Psoas muscle (tissue), 8 donors: Measurements from ENCODE around the gene CLPTM1L. TPM values are rescaled to one million over a fixed set of nuclear protein-coding genes. Genes with fewer than 3 reads are reported as not detected.

ENCODE experiments used
- ATAC-seq, 4 donors: fragments of 200-7000 bp; cut with Tn5 transposase; one replicate each; pipeline ENCODE4 v1.9.1; 2020; ENCODE audit warnings: moderate library complexity in 3 of 4, mild to moderate bottlenecking in 2 of 4
- DNase-seq, 2 donors: peaks; one replicate each; pipeline ENCODE4 v3.0.0-alpha.2; 2020
- H3K27ac ChIP-seq: fragments of 200-600 bp; one replicate; pipeline ENCODE4 v1.8.0; 2022
- H3K27me3 ChIP-seq, 3 donors: fragments of 200-600 bp in 1 of 3; one replicate each; pipeline versions ENCODE4 v1.6.1 to v1.8.0; 2013 to 2022; ENCODE audit warnings: low read length in 2 of 3, mild to moderate bottlenecking in 2 of 3, moderate library complexity in 1 of 3; ENCODE audit not compliant: insufficient read depth in 3 of 3
- H3K36me3 ChIP-seq, 2 donors: fragments of 200-600 bp in 1 of 2; one replicate each; pipeline versions ENCODE4 v1.6.1 to v1.8.0; 2013 to 2022; ENCODE audit warnings: low read depth in 1 of 2, mild to moderate bottlenecking in 1 of 2, moderate library complexity in 1 of 2; ENCODE audit not compliant: insufficient read depth in 1 of 2
- H3K4me1 ChIP-seq: fragments of 200-600 bp; one replicate; pipeline ENCODE4 v1.8.0; 2022
- H3K4me3 ChIP-seq: fragments of 200-600 bp; one replicate; pipeline ENCODE4 v1.8.0; 2022; ENCODE audit warnings: mild to moderate bottlenecking
- H3K9me3 ChIP-seq: fragments of 200-600 bp; one replicate; pipeline ENCODE4 v1.8.0; 2022
- WGBS, 3 donors: extraction: QIAGEN DNeasy Blood & Tissue Kit; methylation state at CpG; one replicate each; pipeline versions ENCODE4 v1.1.6 to v1.1.7; 2013; 5-methylcytosine and 5-hydroxymethylcytosine counted together
- intact Hi-C, 2 donors: fragments of 100-400 bp; cut with DNase I; formaldehyde crosslinking; loops; one replicate each; pipeline versions ENCODE4 v1.11.0 to v1.14.2; 2022
- polyA plus RNA-seq, 3 donors: library from polyadenylated mRNA; stranded (reverse); fragments of 200-250 nt; gene quantifications; one replicate each; pipeline ENCODE4 v1.2.3, GENCODE V29; 2013
- total RNA-seq, 4 donors: library from RNA; stranded (reverse); fragmentation: NEBNext Ultra II Directional in 2 of 4; extraction: Animal tissue kit (Norgen Biotek cat#: 25700) in 2 of 4; gene quantifications; one replicate each; pipeline versions ENCODE4 v1.2.1 to v1.2.4, GENCODE V29; 2021 to 2023
- TF ChIP-seq, protein P1 (sequence below): fragments of 200-600 bp; IDR thresholded peaks from one replicate; pipeline ENCODE4 v1.8.0; 2022; ENCODE audit warnings: antibody characterized with exemption
- donor health status: healthy with polysubstance abuse.
- donor health status: DM: no; HTN: no; CAD: no; lungs with moderate emphysema.
- donor health status: Bipolar disorder and iron deficiency.
- donor health status: healthy.
- donor health status: DM: yes; HTN: yes; CAD: no.
- donor health status: DM: no; HTN: no; CAD: no.
- donor health status: DM: no; HTN: no; CAD: no.
- donor health status: DM: yes; HTN: yes; CAD: no.

Gene CLPTM1L
- total and polyA plus RNA-seq, 7 donors, result 24.2 to 92.4 (median 34.8) TPM

DNA sequence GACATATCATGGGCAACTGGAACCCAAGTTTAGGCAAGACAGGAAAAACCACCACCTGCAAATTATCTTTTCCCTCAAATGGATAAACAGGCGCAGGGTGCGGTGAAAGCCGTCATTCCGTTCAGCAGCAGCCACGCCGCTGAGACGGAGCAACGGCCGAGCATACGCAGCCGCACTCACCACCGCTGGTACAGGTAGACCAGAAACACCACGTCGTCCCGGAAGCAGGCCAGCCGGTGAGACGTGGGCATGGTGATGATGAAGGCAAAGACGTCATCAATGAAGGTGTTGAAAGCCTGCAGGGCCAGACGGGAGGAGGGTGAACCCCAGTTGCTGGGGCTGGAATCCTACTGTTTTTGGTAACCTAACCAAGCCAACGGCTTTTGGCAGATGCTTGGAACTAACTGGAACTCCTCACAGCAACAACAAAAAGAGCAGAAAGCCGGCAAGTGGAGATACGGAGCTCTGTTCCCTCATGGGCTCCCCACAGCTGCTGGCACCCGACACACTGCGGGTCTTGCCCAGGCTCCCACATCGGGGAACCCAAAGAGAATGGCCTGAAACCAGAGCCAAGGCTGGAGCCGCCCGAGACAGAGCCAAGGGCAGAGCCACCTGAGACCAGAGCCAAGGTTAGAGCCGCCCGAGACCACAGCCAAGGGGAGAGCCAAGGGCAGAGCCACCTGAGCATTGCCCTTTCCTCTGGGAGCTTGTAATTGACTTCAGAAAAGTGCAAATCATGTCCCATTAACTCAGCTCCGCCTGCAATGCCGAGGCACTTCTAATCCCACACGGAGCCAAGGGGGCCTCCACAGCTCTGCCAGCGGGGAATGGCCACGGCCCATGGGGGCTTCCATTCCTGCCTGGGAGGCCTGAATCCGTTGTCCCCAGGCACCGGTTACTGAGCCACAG lies 24.2 kb downstream of the CLPTM1L start:
- Histone ChIP-seq H3K9me3 (no peaks in the 10 kb centered on the region), H3K36me3 (peaks cover 3 to 84% of the 10 kb centered on the region in 2 donors), H3K27ac (no peak overlapping the region), H3K4me1 (peaks cover 10% of the 10 kb centered on the region), H3K27me3 (no peaks in the 10 kb centered on the region), H3K4me3 (no peak overlapping the region)
- 86 to 90% (median 89%) methylated on average over 36 of the region's 36 CpGs for WGBS, 3 donors
- ATAC-seq, result no peak
- DNase-seq, result no peak
- intact Hi-C loops, result no loop called here
- TF ChIP-seq, protein P1, sequence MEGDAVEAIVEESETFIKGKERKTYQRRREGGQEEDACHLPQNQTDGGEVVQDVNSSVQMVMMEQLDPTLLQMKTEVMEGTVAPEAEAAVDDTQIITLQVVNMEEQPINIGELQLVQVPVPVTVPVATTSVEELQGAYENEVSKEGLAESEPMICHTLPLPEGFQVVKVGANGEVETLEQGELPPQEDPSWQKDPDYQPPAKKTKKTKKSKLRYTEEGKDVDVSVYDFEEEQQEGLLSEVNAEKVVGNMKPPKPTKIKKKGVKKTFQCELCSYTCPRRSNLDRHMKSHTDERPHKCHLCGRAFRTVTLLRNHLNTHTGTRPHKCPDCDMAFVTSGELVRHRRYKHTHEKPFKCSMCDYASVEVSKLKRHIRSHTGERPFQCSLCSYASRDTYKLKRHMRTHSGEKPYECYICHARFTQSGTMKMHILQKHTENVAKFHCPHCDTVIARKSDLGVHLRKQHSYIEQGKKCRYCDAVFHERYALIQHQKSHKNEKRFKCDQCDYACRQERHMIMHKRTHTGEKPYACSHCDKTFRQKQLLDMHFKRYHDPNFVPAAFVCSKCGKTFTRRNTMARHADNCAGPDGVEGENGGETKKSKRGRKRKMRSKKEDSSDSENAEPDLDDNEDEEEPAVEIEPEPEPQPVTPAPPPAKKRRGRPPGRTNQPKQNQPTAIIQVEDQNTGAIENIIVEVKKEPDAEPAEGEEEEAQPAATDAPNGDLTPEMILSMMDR, result no peak

- H3K27ac ChIP-seq, result no peak overlapping the region
- 85 to 92% (median 86%) methylated on average over 19 to 21 of the region's 21 CpGs for WGBS, 3 donors
- H3K4me1 ChIP-seq, result peaks cover 3% of the 10 kb centered on the region
- DNase-seq (no peak), ATAC-seq (no peak)
- peaks cover 0 to 76% of the 10 kb centered on the region in 2 donors for H3K36me3 ChIP-seq
- H3K4me3 ChIP-seq, result no peak overlapping the region
- TF ChIP-seq, protein P1, result no peak
- intact Hi-C loops, result no loop called here
- no peaks in the 10 kb centered on the region for H3K27me3 ChIP-seq
- no peaks in the 10 kb centered on the region for H3K9me3 ChIP-seq
Measured at GRCh38 chr5:1319436-1320256, 25.3 kb downstream of the CLPTM1L start.

DNA sequence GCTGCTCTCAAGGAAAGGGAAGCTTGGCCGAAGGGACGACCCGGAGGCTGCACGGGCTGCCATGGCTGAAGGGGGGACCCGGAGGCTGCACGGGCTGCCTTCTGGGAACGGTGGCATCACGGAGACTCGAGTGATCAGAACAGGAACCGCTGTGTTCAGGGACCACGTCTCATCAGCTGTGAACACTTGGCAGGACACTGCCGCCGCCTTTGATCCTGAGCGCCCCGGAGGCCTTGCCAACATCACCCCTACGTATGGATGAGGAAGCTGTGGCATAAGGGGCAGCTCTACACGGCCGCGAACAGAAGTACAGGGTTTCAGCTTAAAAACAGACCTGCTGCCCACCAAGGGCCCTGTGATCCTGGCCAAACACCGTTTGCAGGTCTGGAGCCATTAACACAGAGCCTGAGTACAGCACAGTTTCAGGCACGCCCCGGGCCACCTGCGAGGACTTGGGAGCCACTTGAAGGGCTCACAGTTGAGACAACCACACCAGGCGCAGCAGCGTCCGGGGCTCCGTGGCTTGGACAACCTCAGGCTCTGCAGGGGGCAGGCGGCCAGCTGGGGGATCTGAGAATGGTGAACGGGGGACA lies 26.1 kb downstream of the CLPTM1L start:
- no peak overlapping the region for H3K4me3 ChIP-seq
- H3K9me3 ChIP-seq, result no peaks in the 10 kb centered on the region
- WGBS, 3 donors, result 93% methylated on average over 29 of the region's 29 CpGs
- no peaks in the 10 kb centered on the region for H3K27me3 ChIP-seq
- ATAC-seq, result no peak
- intact Hi-C loops, result no loop called here
- H3K36me3 ChIP-seq, result peaks cover 0 to 67% of the 10 kb centered on the region in 2 donors
- TF ChIP-seq, protein P1, result no peak
- no peak for DNase-seq
- no peaks in the 10 kb centered on the region for H3K4me1 ChIP-seq
- no peak overlapping the region for H3K27ac ChIP-seq

DNA sequence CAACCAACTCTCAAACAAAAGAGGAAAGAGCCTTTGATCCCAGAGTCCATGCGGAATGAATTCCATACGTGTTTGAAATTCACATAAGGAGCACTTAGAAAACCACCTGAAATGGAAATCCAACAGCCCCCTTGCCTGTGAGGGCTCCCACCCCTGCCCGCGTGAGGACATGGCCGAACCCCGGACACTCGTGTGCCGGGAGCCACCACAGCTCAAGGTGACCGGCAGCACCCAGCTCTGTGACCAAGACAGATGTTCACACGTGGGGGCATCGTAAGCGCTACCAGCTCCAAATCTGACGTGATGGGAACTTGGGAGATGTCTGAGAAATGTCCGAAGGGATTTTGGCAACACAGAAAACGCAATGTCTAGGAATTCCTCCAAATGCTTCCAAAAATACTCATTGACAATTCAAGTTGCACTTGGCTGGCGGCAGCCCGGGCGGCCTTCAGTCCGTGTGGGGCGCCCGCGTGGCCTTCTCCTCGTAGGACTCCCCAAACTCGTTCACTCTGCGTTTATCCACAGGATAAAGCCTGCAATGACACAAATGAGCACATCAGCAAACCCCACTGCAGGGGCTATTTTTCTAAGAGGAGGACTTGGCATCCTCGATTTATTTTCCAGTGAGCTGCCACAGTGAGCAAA lies 26.9 kb downstream of the CLPTM1L start:
- no peak for DNase-seq
- H3K36me3 ChIP-seq, result peaks cover 0 to 62% of the 10 kb centered on the region in 2 donors

More for the DNA sequence above, 26.9 kb downstream of the CLPTM1L start:
- Histone ChIP-seq H3K4me3 (no peak overlapping the region), H3K4me1 (no peaks in the 10 kb centered on the region), H3K27me3 (no peaks in the 10 kb centered on the region), H3K9me3 (no peaks in the 10 kb centered on the region), H3K27ac (no peak overlapping the region)
- TF ChIP-seq, protein P1, result no peak
- intact Hi-C loops, result no loop called here
- 89 to 93% (median 90%) methylated on average over 26 of the region's 26 CpGs for WGBS, 3 donors
- no peak for ATAC-seq
